ENCODE results near the gene PRR30.

Gene PRR30

DNA sequence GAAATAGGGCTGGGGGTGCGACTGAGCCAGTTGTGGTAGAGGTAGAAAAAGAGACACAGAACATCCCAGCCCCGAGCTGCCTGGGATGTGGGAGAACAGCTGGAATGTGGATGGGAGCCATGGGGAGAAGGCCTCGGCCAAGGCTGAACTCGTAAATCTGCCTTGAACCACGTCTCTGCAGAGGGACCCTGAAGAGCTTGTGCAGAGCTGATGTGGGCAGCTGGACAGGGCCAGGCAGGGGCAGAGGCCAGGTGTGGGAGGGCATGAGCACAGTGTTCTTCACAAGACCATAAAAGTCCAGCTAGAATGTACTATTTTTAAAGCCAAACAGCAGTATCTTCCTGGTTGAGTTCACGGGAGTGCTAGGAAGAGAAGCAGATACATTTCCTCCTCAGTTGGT is 15.3 kb upstream of the PRR30 start:
- no peak for DNase-seq (ENCODE audit: low spot score)

DNA sequence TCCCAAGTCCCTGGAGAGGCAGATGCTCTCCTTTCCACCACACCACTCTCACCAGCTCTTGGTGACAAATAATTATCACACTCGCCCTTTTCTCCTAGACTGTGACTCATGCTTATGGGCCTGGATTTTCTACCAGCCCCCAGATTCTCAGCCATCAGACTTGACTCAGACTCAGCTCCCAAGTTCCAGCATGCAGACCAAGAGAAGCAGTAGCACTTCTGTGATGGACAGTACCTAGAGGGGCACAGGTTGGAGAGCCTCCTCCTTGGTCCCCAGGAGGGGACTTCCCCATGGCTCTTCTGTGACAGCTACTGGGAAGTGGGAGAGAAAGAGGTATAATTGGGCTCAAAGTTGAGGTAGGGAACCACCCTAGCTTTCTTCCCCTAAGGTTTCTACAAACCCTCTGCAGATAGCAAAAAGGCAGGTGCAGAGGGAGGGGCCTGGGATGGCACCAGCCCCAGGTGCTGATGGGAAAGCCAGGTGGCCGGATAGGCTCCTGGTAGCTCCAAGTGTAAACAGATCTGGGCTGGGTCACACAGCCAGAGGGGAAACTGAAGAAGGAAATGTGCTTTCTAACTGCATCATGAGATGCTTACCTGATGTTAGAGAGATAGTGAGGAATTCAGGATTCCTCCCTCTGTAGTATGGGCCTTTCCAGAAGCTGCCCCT is 13.7 kb upstream of the PRR30 start:
- DNase-seq (ENCODE audit: low spot score): no peak

DNA sequence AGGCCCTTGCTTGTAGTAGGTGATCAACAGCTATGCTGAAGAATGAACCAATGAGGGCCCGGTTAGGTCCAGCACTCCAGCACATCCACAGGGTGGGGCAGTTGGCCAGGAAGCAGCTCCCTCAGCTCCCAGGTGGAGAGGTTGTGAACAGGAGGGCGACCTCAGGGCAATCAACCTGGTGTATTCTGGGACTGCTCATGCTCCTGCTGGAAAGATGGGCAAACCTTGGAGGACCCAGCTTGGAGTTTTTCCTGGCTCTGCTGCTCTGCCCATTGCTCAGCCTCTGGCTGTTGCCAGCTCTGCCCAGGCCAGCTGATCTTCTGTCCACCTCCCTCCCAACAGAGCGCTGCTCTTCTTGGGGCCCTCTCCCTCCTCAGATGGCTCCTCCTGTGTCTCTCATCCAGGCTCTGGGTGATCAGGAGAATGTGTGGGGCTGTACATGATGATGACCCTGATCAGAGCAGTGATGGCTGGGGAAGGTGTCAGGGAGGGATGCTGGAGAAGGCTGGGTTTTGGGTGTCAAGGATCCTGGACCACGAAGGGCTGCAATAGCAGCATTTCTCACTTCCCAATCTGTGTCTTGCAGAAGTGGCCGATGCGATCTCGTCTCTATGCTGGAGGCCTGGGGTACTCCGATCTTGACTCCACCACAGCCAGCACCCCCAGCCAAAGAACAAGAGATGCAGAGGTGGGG is 13.0 kb upstream of the PRR30 start:
- no peak for DNase-seq (ENCODE audit: low spot score)

DNA sequence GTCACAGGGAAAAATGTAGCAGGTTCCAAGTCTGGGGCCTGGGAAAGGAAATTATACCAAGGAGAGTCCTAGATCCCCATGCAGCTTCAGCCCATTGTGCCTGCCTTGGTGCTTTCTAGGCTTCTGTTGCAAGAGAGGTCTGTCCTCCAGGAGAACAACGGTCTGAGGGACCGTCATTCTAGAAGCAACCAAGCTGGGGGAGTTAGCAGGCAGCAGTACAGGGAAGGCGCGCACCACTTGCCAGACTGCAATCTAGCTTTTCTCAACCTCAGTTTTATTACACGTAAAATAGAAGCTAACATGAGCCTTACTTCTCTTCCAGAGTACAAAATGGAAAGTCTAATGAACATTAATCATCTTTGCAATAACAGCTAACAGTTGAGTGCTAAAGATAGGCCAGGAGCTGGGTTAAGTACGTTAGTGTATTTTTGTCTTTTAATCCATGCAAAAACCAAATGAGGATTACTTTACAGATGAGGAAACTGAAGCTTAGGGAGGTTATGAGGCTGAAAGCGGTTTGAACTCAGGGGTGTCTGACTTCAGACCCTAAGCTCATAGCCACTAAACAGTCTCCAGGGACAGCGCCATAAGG is 11.5 kb upstream of the PRR30 start:
- DNase-seq (ENCODE audit: low spot score): no peak

DNA sequence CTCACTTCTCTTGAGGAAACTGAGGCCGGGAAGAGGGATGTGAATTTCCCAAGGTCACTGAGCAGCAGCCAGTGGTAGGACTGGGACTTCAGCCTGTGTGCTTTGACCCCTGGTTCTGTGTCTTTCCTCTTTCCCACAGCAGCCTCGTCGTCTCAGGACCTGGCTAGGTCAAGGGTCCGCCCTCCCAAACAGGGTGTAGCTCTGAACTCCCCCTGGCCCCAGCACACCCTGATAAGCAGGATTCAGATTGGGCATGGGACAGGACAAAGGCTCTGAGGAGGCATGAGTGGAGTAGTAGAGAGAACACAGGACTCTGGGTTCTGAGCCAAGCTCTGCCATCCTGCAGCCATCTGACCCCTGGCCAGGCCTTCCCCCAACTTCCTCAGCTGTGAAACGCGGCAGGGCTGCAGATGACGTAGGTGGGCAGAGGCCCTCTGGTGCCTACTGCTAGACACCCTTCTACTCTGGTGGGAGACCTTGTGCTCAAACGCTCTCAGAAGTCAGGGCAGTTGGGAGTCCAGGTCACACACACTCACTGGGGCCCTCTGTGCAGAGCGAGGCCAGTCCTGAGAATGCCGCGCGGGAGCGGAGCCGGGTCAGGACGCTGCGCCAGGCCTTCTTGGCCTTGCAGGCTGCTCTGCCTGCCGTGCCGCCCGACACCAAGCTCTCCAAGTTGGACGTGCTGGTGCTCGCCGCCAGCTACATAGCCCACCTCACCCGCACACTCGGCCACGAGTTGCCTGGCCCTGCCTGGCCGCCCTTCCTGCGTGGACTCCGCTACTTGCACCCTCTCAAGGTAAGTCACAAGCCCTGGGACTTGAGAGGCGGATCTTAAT is 10.6 kb upstream of the PRR30 start:
- no peak for DNase-seq (ENCODE audit: low spot score)

DNA sequence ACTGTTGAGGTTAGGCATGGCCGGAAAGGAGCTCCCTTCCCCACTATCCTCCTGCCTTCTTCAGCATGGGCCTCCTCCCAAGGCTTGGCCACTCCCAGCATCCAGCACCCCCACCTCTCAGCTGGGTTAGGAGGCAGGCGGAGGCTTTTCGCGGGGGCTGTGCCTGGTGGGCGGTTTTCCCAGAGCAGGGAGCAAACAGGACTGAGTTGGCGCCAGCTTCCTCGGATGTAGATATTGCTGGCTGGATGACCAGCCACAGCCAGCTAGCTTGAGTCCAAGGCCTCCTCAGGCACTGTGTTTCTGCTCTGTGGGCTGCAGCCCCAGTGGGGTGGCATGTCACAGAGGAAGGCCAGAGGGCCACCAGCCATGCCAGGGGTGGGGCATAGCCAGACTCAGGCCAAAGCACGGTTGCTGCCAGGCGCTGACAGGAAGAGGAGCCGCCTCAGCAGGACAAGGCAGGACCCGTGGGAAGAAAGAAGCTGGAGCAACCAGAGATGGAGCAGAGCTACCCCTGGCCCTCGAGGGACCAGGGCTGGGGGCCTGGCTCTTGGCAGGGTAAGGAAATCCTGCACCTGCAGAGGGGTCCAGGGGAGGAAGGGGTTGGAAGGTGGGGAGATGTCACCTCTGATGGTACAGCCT is 9.7 kb upstream of the PRR30 start, which contains the start of gene TCF23:
Gene TCF23, plus strand, starts transcription at position 204 of the 639 bp plus-strand sequence. Its CDS starts 130 bp downstream, at position 334.
- no peak for DNase-seq (ENCODE audit: low spot score)

DNA sequence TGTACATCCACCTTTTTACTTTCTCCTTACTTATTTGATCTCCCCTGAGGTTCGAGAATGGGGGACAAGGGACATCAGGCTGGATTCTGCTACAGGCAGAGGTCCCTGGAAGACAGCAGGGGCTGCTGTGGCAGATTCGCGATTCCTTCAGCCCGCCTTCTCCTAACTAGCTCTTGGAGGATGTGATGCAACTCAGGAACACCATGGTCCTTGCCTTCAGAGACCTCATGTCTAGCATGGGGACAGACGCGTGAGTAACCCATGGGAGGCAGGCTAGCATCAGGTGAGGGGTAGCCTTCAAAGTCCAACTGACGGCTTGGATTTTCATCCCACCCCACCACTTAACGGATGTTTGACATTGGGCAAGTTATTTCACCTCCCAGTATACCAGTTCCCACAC is 8.7 kb upstream of the PRR30 start:
- no peak for DNase-seq (ENCODE audit: low spot score)

DNA sequence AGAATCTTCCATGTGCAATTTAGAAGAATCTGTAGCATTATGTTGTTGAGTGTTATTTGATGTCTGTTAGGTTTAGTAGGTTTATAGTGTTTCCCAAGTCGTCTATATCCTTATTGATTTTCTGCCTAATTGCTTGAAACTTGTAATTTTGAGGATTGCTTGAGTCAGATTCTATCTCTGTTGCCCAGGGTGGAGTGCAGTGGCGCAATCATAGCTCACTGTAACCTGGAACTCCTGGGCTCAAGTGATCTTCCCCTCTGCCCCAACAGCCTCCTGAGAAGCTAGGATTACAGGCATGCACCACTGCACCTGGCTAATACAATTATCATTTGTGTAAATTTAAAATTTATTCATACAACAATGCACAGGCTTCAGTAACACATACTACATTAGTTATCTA is 6.5 kb upstream of the PRR30 start:
- no peak for DNase-seq (ENCODE audit: low spot score)

DNA sequence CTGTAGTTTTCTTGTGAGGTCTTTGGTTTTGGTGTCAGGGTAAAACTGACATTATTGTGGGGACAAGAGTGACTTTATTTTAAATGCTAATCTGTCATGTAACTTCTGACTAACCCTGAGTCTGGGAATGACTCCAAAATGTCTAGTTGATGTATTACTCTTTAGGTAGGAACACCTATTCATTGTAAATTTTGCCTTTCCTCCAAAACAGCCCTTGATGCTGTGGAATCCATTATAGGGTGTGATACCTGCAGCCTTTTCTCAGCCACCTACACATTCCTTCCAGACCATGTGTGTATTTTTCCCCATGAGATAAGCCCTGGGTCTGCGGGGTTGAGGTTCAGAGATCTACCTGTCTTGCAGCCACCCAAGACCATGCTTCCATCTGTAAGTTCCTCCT is 4.1 kb upstream of the PRR30 start:
- DNase-seq (ENCODE audit: low spot score): no peak

DNA sequence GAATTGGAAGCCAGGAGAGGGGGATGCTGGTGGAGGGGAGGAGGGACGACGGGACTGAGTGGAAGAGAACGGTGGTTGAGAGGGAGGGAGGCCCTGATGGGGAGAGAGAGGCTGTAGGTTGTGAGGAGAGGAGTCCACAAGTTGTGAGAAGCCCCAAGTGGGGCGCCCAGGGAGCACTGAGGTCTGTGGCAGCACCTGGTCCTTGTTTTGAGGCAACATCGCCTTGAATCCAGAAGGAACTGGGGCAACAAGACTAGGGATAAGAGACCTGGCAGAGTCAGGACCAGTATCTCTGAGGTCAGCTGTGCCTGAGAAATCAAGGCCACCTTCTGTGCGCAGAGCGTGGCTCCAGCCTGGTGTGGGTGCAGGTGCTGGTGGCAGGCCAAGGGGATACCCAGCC is 1.1 kb downstream of the PRR30 start:
- DNase-seq (ENCODE audit: low spot score): no peak

DNA sequence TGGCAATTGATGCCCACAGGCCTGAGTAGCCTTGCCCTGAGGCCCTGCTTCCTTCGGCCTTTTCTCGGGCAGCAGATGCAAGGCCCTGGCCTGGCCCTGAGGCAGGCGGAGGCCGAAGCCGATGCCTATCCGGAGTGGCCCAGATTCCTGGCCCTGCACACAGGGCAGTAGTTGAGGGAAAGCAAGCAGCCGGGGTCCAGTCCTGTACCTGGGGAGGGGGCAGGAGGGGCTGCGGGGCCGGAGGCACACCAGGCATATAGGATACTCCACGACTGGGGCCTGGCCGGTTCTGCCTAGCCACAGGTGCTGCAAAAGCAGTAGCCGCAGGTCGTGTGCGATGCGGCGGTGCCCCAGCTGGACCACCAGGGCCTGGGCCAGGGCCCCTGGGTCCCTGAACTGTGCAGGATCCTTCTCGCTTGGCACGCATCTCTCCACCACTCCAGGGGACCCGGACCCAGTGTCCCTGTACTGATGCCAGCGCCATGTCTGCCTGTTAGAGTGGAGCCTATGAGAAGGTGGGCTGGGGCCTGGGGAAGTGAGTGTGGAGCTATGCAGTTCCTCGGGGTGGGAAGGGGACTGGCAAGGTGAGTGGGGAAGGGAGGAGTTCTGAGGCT is 1.8 kb downstream of the PRR30 start:
- DNase-seq (ENCODE audit: low spot score): no peak

DNA sequence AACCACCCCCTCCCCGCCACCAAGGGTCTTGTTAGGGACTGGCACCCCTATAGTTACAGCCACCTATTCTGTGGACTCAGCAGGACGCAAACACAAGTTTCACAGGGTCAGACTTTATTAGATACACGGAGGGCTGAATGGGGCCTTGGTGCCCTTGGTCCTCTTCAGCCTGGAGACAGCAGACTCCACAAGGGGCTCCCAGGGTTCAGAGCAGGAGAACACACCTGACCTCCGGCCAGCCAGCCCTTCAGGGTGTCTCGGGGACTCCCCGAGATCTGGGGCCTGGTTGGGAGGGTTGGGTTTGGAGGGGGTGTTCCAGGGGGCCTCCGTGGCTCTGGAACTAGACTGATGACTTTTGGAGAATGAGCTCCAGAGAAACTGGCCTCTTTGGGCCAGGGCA is 2.5 kb downstream of the PRR30 start:
- DNase-seq (ENCODE audit: low spot score): no peak

DNA sequence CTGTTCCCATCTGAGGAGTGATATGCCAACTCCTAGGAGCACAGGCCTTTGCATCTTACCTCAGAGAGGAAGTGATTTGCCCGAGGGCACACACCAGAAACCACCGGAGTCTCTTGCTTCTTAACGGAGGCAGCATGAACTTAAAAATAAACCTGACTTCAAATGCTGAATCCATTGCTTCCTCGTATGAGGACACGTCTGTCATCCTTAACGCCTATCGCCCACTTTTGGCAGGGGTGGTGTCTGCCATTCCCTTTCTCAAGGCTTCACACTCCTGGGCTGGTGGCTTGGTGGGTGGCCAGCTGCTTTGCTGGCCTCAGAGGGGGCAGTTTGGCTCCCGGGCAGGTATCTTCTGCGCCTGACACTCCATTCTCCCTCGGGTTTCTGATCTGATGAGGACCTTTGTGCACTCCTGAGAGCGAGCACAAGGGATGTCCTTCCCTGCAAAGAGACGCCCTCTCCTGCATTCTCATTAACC is 3.7 kb downstream of the PRR30 start:
- no peak for DNase-seq (ENCODE audit: low spot score)

DNA sequence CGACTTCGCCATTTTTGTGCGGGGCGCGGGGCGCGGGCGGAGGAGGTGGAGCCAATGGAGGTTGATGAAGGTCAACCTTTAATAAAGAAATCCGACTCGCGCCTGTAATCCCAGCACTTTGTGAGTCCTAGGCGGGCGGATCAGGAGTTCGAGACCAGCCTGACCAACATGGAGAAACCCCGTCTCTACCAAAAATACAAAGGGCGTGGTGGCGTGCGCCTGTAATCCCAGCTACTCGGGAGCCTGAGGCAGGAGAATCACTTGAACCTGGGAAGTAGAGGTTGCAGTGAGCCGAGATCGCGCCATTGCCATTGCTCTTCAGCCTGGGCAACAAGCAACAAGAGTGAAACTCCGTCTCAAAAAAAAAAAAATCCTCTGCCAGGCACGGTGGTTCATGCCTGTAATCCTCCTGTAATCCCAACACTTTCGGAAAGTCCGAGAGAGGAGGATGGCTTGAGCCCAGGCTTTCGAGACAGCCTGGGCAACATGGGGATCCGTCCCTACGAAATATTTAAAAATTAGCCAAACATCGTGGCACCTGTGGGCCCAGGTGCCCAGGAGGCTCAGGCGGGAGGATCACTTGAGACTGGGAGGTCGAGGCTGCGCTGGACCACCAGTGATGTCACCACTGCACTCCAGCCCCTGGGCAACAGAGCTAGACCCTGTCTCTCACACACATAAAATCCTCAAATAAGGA is 4.3 kb downstream of the PRR30 start:
- DNase-seq (ENCODE audit: low spot score): no peak

DNA sequence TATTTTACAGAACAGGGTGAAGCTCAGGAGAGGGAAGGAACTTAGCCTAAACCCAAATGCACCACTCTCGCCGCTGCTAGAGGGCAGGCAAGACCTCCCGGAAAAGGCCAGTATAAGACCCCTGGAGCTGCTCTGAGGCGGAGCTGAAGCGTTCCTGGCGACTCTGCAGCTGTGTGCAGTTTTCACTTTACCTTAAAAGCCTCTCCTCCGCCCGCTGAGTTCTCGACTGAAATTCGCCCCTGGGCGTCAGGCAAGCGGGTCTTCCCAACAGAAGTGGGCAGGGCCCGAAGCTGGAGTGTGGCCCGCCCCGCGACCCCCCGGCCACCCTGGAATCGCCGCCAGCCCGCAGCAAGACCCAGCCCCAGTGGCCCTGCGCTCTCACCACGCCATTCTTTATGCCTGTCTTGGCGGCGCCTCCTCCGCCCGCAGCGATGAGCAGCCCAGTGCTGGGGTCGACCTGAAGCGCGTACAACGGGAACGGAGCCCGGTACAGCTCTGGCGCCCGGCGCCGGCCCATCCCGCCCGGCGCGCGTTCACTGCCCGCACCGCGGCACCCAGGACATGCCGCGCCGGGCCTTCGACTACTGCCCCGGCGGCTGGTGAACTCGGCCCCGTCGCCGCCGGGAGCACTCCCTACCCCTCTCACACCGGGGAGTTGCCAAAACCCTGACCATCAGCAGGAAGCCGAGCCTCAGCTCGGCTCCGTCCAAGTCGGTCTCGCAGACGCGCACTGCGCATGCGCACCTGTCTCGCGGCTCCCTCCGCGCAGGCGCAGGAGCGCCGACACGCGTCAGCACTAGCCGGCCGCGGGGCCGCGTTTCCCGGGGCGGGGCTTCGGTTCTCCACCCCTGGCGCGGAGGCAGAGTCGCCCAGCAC is 5.1 kb downstream of the PRR30 start, which contains the start of gene PREB:
Gene PREB, minus strand, starts transcription at position 732 of the 876 bp plus-strand sequence. Its CDS starts 215 bp downstream, at position 517.
- peak; percentile 98 for DNase-seq (ENCODE audit: low spot score)

DNA sequence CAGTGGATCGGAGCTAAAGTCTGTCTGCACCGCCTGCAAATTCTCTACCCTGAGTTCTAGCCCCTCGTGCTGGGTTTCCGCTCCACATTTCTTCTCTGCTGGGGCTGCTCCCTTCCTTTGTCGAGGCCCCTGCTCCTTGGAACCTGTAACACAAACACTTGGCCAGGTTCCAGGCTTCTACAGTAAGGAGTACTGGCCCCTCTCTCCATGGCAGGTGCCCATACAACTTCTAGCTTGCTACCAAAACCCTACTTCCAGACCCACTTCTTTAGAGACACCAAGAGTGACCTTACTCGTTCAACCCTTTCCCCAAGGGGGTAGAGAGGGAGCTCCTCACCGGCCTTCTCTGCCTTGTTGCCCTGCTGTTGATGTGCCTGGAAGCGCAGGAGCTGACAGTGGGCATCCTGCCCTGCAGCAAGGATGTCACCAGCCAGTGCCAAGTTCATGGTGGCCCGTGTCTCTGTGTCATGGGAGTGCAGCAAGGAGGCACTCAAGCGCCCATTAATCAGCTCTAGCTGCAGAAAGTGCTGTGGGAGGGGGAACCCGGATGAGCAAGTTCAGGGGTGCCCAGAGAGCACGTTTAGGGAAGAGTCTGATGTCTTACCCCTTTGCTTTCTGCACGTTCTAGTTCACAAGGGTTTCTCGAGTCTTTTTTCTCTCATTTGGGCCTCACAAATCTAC is 5.9 kb downstream of the PRR30 start:
- no peak for DNase-seq (ENCODE audit: low spot score)

DNA sequence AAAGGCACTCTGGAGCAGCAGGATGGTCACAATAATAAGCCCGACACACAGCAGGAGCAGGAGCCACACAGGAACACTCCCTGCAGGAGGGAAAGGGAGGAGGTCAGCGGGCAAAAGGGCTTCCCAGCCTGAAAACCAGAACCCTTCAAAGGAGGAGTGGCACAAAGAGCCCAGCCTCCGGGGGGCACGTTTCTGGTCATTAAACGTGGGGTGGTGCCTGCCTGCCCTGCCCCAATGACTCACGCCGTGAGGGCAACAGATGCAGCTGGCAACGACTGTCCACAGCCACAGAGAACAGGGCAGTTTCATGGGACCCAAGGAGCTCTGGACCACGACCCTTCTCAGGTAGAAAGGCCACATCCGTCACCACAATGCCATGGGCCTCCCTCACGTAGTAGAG is 7.8 kb downstream of the PRR30 start:
- DNase-seq (ENCODE audit: low spot score): no peak

DNA sequence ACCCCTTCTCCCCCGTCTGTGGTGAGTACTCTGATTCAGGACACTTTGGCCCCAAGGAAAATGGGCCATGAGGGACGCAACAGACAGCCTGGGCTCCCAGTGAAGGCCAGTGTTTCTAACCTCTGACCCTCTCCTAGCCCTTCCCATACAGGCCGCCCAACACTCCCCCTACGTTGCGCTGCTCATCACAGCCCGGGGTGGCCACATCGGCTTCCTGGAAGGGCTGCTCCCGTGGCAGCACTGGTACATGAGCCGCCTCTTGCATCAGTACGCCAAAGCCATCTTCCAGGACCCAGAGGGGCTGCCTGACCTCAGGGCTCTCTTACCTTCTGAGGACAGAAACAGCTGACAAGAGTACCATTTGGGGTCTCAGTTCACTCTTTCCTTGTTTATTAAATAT is 8.8 kb downstream of the PRR30 start:
- DNase-seq (ENCODE audit: low spot score): peak; percentile 44
